Measurements from ENCODE around the gene TBL3. TPM values are rescaled to one million over a fixed set of nuclear protein-coding genes. Genes with fewer than 3 reads are reported as not detected.
A peak's percentile ranks its signal among the peaks of the same experiment; 100 is the strongest.

TBL3 gene
- total RNA-seq, 1 donor from 2014 or later = 30.7 TPM

GRCh38 chr16:1991135-1991551, 19.3 kb downstream of the TBL3 start:
- no peak for DNase-seq (ENCODE audit: low spot score)
- H3K36me3 Mint-ChIP-seq = peaks cover 13% of the 10 kb centered on the region
- Histone ChIP-seq H2AFZ (replicated peaks) (no peak overlapping the region), H3K27me3 (peaks cover 58% of the 10 kb centered on the region), H3K27ac (no peak overlapping the region), H3F3A (ENCODE audit: low read depth) (peaks cover 56% of the 10 kb centered on the region), H3K4me1 (peaks cover 10% of the 10 kb centered on the region), H4K20me1 (ENCODE audit: low read depth) (peaks cover 24% of the 10 kb centered on the region), H3K79me2 (ENCODE audit: low read depth) (no peaks in the 10 kb centered on the region), H3K4me3 (peak overlapping the region; percentile 55), H3K36me3 (no peaks in the 10 kb centered on the region), H3K4me2 (peak overlapping the region; percentile 84), H3K9me3 (ENCODE audit: low read depth) (no peaks in the 10 kb centered on the region), H3K9ac (no peak overlapping the region)
- H3K27ac Mint-ChIP-seq = no peak overlapping the region
- H3K4me1 Mint-ChIP-seq = peaks cover 14% of the 10 kb centered on the region
- TF ChIP-seq EZH2phosphoT487 (IDR thresholded peaks at IDR 0.05) (peak; percentile 56), EZH2 (IDR thresholded peaks at IDR 0.05) (peak; percentile 63), CTCF (IDR thresholded peaks at IDR 0.05) (no peak)
- H3K4me3 Mint-ChIP-seq = peak overlapping the region; percentile 81
- H3K27me3 Mint-ChIP-seq (ENCODE audit: insufficient read depth, low read depth) = peaks cover 27% of the 10 kb centered on the region
- H3K9me3 Mint-ChIP-seq = peaks cover 2% of the 10 kb centered on the region

GRCh38 chr16:1991588-1991947, 19.7 kb downstream of the TBL3 start:
- Histone ChIP-seq H3F3A (ENCODE audit: low read depth) (peaks cover 58% of the 10 kb centered on the region), H2AFZ (replicated peaks) (no peak overlapping the region), H3K79me2 (ENCODE audit: low read depth) (no peaks in the 10 kb centered on the region), H3K27ac (no peak overlapping the region), H3K9ac (no peak overlapping the region), H3K36me3 (no peaks in the 10 kb centered on the region), H3K27me3 (peaks cover 58% of the 10 kb centered on the region), H3K4me2 (peak overlapping the region; percentile 84), H3K9me3 (ENCODE audit: low read depth) (no peaks in the 10 kb centered on the region), H4K20me1 (ENCODE audit: low read depth) (peaks cover 24% of the 10 kb centered on the region), H3K4me1 (peaks cover 10% of the 10 kb centered on the region), H3K4me3 (peak overlapping the region; percentile 28)
- Mint-ChIP-seq H3K4me3 (peak overlapping the region; percentile 81), H3K27ac (no peak overlapping the region), H3K36me3 (peaks cover 10% of the 10 kb centered on the region), H3K9me3 (peaks cover 2% of the 10 kb centered on the region), H3K27me3 (ENCODE audit: insufficient read depth, low read depth) (peaks cover 27% of the 10 kb centered on the region), H3K4me1 (peaks cover 12% of the 10 kb centered on the region)
- peak; percentile 66 for TF ChIP-seq EZH2phosphoT487 (IDR thresholded peaks at IDR 0.05)
- no peak for TF ChIP-seq CTCF (IDR thresholded peaks at IDR 0.05)
- peak; percentile 44 for TF ChIP-seq EZH2 (IDR thresholded peaks at IDR 0.05)
- no peak for DNase-seq (ENCODE audit: low spot score)

GRCh38 chr16:1991948-1992703, 20.3 kb downstream of the TBL3 start:
- Histone ChIP-seq H2AFZ (replicated peaks) (no peak overlapping the region), H3K9ac (no peak overlapping the region)
- peak overlapping the region; percentile 41 for H3K4me3 Mint-ChIP-seq

More at GRCh38 chr16:1991948-1992703, 20.3 kb downstream of the TBL3 start:
- Histone ChIP-seq H3K4me2 (peak overlapping the region; percentile 84), H3K4me3 (peak overlapping the region; percentile 28), H3K27ac (no peak overlapping the region), H3K79me2 (ENCODE audit: low read depth) (no peaks in the 10 kb centered on the region), H3K36me3 (no peaks in the 10 kb centered on the region), H3K27me3 (peaks cover 58% of the 10 kb centered on the region), H3F3A (ENCODE audit: low read depth) (peaks cover 58% of the 10 kb centered on the region), H4K20me1 (ENCODE audit: low read depth) (peaks cover 24% of the 10 kb centered on the region), H3K9me3 (ENCODE audit: low read depth) (no peaks in the 10 kb centered on the region), H3K4me1 (peaks cover 10% of the 10 kb centered on the region)
- Mint-ChIP-seq H3K36me3 (peaks cover 5% of the 10 kb centered on the region), H3K27me3 (ENCODE audit: insufficient read depth, low read depth) (peaks cover 27% of the 10 kb centered on the region), H3K27ac (no peak overlapping the region), H3K9me3 (peaks cover 2% of the 10 kb centered on the region), H3K4me1 (peaks cover 11% of the 10 kb centered on the region)
- TF ChIP-seq EZH2phosphoT487 (IDR thresholded peaks at IDR 0.05) (peak; percentile 19), EZH2 (IDR thresholded peaks at IDR 0.05) (no peak)
- DNase-seq (ENCODE audit: low spot score) = peak; percentile 97
